ENCODE data around the gene PARM1.

- no peak for TF ChIP-seq GABPA (IDR thresholded peaks at IDR 0.05; ENCODE audit: low read depth)
- TF ChIP-seq CTCF (IDR thresholded peaks at IDR 0.05): no peak
- TF ChIP-seq RCOR1 (IDR thresholded peaks at IDR 0.05; ENCODE audit: low read length): no peak
- no peak for TF ChIP-seq JUND (IDR thresholded peaks at IDR 0.05)
- no peak for TF ChIP-seq MAX (IDR thresholded peaks at IDR 0.05; ENCODE audit: low read depth)
- no peak for TF ChIP-seq RXRA (IDR thresholded peaks at IDR 0.05; ENCODE audit: borderline replicate concordance, low read depth)
- TF ChIP-seq USF1 (IDR thresholded peaks at IDR 0.05; ENCODE audit: borderline replicate concordance, low read depth): no peak
- no peak for TF ChIP-seq REST (IDR thresholded peaks at IDR 0.05; ENCODE audit: low read depth, low read length)
- no peak for TF ChIP-seq TAF1 (IDR thresholded peaks at IDR 0.05; ENCODE audit: borderline replicate concordance, low read depth, low read length)
- TF ChIP-seq POLR2AphosphoS5 (IDR thresholded peaks at IDR 0.05; ENCODE audit: low read depth, low read length): no peak
- no peak for TF ChIP-seq EP300 (IDR thresholded peaks at IDR 0.05; ENCODE audit: borderline replicate concordance in 1 of 2, low read depth in 1 of 2, low read length in 1 of 2)
- TF ChIP-seq FOXJ3 (CRISPR knock-in tag; IDR thresholded peaks at IDR 0.05): no peak
- no peak for TF ChIP-seq RFX5 (IDR thresholded peaks at IDR 0.05; ENCODE audit: low read length)
- TF ChIP-seq CHD2 (IDR thresholded peaks at IDR 0.05; ENCODE audit: low read length, partially characterized antibody): no peak
These were observed 18.0 kb downstream of the PARM1 start for GRCh38 chr4:74950882-74951281.
